Stimulated activated CD8-positive, alpha-beta memory T cell treated with anti-CD3 and anti-CD28 coated beads, Interleukin-15, amount 100 ng/mL, for 24 hours (primary cell): ENCODE data around the gene ZBTB38.

ENCODE experiments used
- DNase-seq: peaks from one replicate; pipeline ENCODE4 v3.0.0-alpha.2; 2020; ENCODE audit warnings: low read depth

The ZBTB38 gene

GRCh38 chr3:141368062-141368924 lies at the start of gene ZBTB38:
Gene ZBTB38 (plus strand): TSS chr3:141368504. CDS start chr3:141442389, 73,885 bp downstream.
- no peak for DNase-seq

- no peak for DNase-seq
Observed at GRCh38 chr3:141320399-141321108, 47.8 kb upstream of the ZBTB38 start.

- no peak for DNase-seq
Observed at GRCh38 chr3:141321109-141321497, 47.2 kb upstream of the ZBTB38 start.

GRCh38 chr3:141323936-141324704 lies 44.2 kb upstream of the ZBTB38 start:
- DNase-seq = no peak

GRCh38 chr3:141326123-141326522 lies 42.2 kb upstream of the ZBTB38 start:
- DNase-seq = no peak

GRCh38 chr3:141326626-141327025 lies 41.7 kb upstream of the ZBTB38 start:
- no peak for DNase-seq

GRCh38 chr3:141328286-141329166 lies 39.8 kb upstream of the ZBTB38 start:
- DNase-seq = no peak

- DNase-seq = no peak
Observed at GRCh38 chr3:141330235-141330634, 38.1 kb upstream of the ZBTB38 start.

DNA sequence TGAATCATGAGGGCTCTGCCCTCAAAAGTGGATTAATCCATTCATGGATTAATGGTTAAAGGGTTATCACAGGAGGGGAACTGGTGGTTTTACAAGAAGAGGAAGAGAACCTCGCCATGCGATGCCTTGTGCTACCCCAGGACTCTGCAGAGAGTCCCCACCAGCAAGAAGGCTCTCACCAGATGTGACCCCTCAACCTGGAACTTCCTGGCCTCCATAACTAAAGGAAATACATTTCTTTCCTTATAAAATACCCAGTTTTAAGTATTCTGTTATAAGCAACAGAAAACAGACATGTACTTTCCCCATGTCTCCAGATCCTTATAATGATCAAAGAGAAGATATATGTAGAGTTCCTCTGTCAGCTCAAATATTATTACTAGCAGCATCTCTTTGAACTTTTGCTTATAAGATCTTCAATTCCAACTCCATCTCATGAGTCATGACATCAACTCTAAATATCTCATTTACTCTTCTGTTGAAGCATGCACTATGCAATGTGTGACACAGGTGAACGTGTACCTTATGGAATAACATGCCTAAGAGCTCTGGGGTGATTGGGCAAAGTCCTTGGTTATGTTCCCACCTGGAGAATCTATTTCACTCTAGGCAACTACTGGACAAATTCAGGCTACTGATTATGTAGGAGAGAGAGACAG lies 37.5 kb upstream of the ZBTB38 start:
- no peak for DNase-seq

DNA sequence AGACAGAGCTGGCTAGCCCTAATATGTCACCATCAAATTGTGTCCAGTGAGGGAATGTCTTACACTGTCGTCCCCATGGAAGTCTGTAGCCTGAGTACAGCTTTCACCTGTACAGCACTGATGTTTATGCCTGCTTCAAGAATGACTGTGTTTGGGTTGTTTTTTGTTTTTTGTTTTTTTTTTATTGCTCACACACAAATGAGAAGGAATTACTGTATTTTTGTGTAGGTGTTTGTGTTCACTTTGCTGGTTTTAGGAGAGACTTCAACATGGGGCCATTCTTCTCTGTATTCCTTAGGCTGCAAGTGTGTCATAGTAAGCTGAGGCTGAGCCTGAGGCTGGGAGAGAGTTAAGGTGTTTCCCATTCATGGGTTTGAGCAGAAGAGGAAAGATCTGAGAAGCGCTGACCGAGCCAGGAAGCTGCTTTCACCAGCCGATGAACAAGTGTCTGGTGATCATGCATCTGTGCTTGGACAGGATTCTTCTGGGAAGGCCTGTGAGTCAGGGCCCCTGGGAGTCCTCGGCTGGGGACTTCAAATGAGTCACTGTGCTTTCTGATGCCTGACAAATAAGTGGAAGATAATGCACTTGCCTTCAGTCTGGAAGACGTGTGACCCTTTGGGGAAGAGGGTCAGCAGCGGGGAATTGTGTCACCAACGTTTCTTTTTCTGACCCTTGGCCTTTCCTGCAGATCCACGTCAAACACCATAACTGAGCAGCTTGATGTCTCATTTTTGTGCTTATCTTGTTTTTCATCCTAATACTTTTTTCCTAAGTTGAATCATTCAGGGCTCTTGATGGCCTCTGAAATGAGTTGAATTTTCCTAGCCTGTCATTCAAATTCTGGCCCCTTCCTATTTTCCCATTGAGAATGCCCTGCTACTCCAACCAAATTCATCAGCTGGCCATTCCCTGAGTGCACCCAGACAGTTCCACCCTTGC lies 36.7 kb upstream of the ZBTB38 start:
- no peak for DNase-seq

GRCh38 chr3:141332416-141332815 lies 35.9 kb upstream of the ZBTB38 start:
- DNase-seq = no peak

GRCh38 chr3:141333836-141334626 lies 34.3 kb upstream of the ZBTB38 start:
- DNase-seq = no peak

DNA sequence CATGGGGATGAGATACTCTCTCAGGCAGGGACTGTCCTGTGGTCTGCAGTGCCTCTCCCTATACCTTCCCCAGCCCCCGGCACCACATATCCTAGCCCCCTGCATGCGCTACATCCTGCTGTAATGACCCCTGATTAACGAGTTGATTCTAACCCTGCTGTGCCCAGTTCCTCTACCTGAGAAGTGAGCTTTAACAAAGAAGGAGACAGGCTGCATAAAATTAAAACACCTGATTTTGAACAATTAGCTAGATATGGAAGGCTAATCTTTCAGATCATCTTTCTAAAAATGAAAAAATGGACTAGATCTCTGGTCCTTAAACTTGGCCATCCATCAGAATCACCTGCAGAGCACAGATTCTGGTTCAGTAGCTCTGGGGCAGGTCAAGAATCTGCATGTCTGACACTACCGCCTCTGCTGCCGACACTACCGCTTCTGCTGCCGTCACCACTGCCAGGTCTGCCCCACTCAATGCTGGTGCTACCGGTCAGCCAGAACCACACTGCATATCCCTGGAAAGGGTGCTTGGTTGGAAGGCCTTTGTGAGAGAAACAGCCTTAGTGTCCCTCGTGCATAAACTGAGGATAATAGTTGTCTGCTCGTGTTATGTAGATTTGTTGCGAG lies 33.6 kb upstream of the ZBTB38 start:
- no peak for DNase-seq

GRCh38 chr3:141335531-141336061 lies 32.7 kb upstream of the ZBTB38 start:
- DNase-seq = no peak

DNA sequence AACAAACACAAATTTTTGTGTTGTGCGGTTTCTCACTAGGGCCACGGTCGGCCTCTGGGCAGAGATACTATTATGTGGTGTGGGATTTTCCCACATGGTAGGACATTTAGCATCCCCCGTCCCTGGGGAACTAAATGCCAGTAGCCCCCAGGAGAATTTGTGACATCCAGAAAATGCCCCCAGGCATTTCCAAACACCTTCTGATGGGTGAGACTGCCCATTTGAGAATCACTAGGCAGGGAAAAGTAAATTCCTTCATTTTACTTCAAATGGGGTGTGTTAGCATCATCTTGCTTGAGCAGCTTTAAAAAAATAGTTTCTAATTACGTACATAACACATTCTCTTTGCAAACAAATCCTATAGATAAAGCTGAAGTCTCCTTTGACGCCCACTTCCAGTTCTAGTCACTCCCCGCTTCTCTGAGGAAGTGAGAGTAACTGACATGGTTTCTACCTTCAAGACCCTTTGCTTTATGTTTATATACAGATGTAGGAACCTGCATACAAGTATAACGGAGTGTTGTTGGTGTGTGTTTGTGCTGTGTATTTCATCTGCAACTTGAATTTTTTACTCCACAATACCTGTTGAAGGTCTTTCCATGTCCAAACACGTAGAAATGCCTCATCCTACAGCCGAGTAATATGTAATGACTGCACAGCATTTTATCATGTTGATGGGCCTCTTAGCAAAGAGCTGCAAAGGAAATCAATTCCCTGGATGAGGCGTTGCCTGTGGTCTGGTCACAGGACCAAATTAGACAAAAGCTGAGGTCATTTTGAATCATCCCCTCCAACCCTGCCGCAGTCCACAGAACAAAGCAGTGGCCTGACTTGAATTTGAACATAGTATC lies 31.4 kb upstream of the ZBTB38 start:
- no peak for DNase-seq

GRCh38 chr3:141337523-141337854 lies 30.8 kb upstream of the ZBTB38 start:
- DNase-seq = no peak

DNA sequence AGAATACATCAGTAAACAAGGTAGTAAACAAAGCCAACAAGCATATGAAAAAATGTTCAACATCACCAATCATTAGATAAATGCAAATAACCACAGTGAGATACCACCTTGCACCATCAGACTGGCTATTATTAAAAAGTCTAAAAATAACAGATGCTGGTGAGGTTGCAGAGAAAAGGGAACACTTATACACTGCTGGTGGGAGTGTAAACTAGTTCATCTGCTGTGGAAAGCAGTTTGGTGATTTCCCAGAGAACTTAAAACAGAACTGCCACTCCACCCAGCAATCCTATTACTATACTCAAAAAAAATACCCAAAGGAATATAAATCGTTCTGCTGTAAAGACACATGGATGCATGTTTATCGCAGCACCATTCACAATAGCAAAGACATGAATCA lies 30.3 kb upstream of the ZBTB38 start:
- DNase-seq = no peak

DNA sequence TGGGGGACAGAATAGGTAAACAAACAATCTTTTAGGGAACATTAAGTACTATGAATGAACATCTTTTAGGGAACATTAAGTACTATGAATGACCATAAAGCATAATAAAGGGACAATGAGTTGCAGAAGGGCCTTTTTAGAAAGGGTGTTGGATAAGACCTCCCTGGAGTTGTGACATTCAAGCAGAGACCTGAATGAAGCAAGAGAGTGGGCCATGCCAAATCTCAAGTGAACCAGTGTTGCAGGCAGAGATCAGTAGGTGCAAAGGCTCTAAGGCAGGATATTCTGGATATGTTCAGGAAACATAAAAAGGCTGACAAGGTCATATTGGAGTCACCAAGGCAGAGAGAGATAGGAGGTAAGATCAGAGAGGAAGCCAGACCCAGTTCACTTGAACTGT lies 29.4 kb upstream of the ZBTB38 start:
- DNase-seq = no peak
